ENCODE measurements around the gene TSHZ1. TPM values are rescaled to one million over a fixed set of nuclear protein-coding genes. Genes with fewer than 3 reads are reported as not detected.

TSHZ1 gene
- total RNA-seq, 1 donor, result 13.4 TPM

DNA sequence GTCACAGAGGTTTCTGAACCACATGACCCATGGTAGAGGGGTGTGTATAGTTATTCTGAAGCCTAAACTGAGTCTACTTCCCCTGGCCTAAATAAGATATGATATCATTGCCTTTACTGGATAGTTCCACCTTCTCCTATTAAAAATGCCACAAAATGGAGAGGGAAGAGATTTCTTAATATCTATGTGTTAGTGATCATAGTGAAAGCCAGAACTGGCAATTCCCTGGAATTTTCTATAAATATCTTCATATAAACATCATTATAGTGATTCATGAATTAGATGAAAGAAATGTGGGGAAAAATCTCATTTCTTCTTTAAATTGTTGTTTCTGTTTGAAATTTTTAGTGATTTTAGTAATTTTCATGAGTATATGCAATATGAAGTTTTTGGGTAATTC lies 45.8 kb downstream of the TSHZ1 start:
- no peak for DNase-seq (ENCODE audit: low read depth)
- no peak overlapping the region for H3K4me3 ChIP-seq (ENCODE audit: low read depth, low read length)
- TF ChIP-seq CTCF (IDR thresholded peaks at IDR 0.05; ENCODE audit: insufficient read depth, low read depth, low read length), result no peak

GRCh38 chr18:75257605-75258004 lies 47.0 kb downstream of the TSHZ1 start:
- DNase-seq (ENCODE audit: low read depth), result no peak
- H3K4me3 ChIP-seq (ENCODE audit: low read depth, low read length), result no peak overlapping the region
- no peak for TF ChIP-seq CTCF (IDR thresholded peaks at IDR 0.05; ENCODE audit: insufficient read depth, low read depth, low read length)

DNA sequence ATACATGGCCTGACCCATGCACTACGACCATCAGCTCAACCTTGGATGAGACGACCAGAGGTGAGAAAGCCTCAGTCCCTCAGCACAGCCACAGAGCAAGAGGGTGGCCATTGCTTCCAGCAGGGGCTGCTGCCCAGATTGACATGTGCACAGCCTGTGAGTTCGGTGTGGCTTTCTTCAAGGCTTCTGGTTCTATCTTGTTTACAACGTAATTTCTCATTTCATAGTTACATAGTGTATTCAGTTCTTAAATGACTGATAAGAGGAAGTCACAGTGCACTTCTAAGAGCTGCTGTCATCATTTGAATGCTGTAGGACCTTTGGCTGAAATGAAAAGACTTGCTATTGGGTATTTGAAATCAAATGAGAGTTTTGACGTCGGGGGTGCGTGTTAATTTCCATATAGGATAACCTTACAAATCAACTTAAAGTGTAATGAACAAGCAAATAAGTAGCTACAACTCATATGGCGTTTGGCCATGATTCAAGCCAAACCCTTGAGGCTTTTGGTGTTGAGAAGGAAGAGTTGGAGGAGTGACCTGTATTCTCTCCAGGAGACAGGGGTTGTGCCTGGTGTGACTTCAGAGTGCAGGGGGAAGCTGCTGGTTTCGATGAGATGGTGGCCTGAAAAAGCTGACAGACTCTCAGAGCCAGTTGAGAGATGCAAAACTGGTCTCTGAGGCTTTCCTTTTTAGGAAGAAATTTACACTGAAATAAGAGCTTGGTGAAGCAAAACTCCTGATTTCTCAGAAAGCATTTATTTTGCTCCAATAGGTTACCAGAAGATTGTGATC lies 51.0 kb downstream of the TSHZ1 start:
- no peak for TF ChIP-seq CTCF (IDR thresholded peaks at IDR 0.05; ENCODE audit: insufficient read depth, low read depth, low read length)
- no peak overlapping the region for H3K4me3 ChIP-seq (ENCODE audit: low read depth, low read length)
- no peak for DNase-seq (ENCODE audit: low read depth)

- TF ChIP-seq CTCF (IDR thresholded peaks at IDR 0.05; ENCODE audit: insufficient read depth, low read depth, low read length), result no peak
- DNase-seq (ENCODE audit: low read depth), result no peak
- H3K4me3 ChIP-seq (ENCODE audit: low read depth, low read length), result no peak overlapping the region
These were observed 51.9 kb downstream of the TSHZ1 start for GRCh38 chr18:75262511-75262910.

GRCh38 chr18:75264195-75264594 lies 53.6 kb downstream of the TSHZ1 start:
- H3K4me3 ChIP-seq (ENCODE audit: low read depth, low read length), result peak overlapping the region; percentile 16
- TF ChIP-seq CTCF (IDR thresholded peaks at IDR 0.05; ENCODE audit: insufficient read depth, low read depth, low read length), result no peak
- peak; percentile 26 for DNase-seq (ENCODE audit: low read depth)

DNA sequence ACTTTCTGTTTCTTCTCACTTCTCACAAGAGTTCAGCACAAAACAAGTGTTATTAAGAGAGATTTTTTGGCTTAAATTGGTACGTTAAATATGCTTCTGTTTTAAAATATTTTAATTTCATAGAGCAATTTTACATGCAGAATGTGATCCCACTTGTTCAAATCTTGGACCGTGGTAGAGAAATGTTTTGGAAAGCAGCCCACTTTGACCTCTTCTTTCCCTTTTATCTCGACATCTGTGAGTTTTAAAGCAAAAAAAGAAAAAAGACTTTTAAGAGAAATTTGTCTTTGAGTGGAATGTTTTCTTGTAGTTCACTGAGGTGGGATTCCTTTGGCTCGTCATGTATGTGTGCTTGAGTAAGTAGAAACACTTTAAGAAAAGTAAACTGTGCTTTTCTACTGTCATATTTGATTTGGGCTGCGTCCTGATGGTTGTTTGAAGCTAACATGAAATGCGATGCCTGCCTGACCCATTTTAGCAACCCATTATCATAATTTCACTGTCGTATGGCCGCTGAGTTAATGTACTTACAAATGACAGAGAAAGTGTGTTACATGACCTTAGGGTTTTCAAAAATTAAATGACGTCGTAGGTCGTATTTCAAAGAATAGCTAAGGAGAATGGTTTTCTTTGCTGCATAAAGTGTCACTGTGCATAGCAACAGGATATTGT lies 54.5 kb downstream of the TSHZ1 start:
- DNase-seq (ENCODE audit: low read depth), result peak; percentile 56
- peak overlapping the region; percentile 16 for H3K4me3 ChIP-seq (ENCODE audit: low read depth, low read length)
- TF ChIP-seq CTCF (IDR thresholded peaks at IDR 0.05; ENCODE audit: insufficient read depth, low read depth, low read length), result no peak

All from fibroblast of villous mesenchyme (primary cell).